ENCODE results near the gene POMT1.

Gene POMT1

DNA sequence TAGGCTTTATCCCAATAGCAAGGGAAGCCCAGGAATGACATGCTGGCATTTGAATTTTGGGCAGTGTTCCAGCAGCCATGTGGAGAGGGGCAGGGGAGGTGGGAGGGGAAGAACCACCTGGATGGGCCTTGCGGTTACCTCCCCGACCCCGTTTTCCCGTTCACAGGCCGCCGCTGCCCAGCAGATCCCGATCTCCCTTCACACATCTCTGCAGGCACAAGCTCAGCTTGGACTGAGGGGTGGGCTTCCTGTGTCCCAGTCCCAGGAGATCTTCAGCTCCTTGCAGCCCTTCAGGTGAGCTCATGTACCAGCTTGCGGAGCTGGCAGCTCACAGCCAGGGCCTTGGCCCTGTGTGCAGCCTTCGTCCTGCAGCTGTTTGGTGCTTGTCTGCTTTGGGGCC is 15.7 kb upstream of the POMT1 start:
- DNase-seq (no peak), ATAC-seq (ENCODE audit: insufficient read depth, low read depth) (no peak)
- TF ChIP-seq EZH2 (IDR thresholded peaks at IDR 0.05; ENCODE audit: borderline replicate concordance, low read depth, low read length, severe bottlenecking) = no peak
- TF ChIP-seq, protein P1, sequence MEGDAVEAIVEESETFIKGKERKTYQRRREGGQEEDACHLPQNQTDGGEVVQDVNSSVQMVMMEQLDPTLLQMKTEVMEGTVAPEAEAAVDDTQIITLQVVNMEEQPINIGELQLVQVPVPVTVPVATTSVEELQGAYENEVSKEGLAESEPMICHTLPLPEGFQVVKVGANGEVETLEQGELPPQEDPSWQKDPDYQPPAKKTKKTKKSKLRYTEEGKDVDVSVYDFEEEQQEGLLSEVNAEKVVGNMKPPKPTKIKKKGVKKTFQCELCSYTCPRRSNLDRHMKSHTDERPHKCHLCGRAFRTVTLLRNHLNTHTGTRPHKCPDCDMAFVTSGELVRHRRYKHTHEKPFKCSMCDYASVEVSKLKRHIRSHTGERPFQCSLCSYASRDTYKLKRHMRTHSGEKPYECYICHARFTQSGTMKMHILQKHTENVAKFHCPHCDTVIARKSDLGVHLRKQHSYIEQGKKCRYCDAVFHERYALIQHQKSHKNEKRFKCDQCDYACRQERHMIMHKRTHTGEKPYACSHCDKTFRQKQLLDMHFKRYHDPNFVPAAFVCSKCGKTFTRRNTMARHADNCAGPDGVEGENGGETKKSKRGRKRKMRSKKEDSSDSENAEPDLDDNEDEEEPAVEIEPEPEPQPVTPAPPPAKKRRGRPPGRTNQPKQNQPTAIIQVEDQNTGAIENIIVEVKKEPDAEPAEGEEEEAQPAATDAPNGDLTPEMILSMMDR (IDR thresholded peaks at IDR 0.05; ENCODE audit: borderline replicate concordance, extremely low read depth, low read length, poor library complexity, severe bottlenecking) = no peak
- Histone ChIP-seq H3K4me2 (ENCODE audit: insufficient read depth, low read length) (no peak overlapping the region), H3K36me3 (ENCODE audit: insufficient read depth, low read length) (peaks cover 100% of the 10 kb centered on the region), H3K9ac (ENCODE audit: low read depth, low read length) (no peak overlapping the region), H3K27ac (ENCODE audit: low read length) (no peak overlapping the region), H2AFZ (ENCODE audit: low read depth, low read length) (no peak overlapping the region), H3K27me3 (ENCODE audit: insufficient read depth, low read length, poor library complexity) (no peaks in the 10 kb centered on the region), H3K9me3 (ENCODE audit: insufficient read depth, low read length, severe bottlenecking) (no peaks in the 10 kb centered on the region), H3K79me2 (ENCODE audit: insufficient read depth, low read length) (peaks cover 3% of the 10 kb centered on the region; the same call in 1 of the 2 replicates), H3K4me1 (ENCODE audit: insufficient read depth, low read length) (no peaks in the 10 kb centered on the region), H4K20me1 (ENCODE audit: insufficient read depth, low read length) (peaks cover 44% of the 10 kb centered on the region; the same call in 1 of the 2 replicates), H3K4me3 (ENCODE audit: low read depth in 1 of 2, low read length in 2 of 2) (no peak overlapping the region)

DNA sequence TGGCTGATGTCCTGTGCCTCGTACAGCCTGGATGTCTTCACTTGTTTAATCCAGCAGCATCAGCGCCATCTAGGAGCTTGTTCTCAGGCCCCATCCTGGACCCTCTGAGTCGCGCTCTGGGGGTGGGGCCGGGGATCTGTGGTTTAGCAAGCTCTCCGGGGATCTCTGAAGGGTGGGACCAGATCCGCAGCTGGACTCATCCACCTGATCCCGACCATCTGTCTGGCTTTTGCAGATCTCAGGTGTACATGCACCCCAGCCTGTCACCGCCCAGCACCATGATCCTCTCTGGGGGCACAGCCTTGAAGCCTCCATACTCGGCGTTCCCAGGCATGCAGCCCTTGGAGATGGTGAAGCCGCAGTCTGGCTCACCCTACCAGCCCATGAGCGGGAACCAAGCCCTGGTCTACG is 15.1 kb upstream of the POMT1 start:
- Histone ChIP-seq H2AFZ (ENCODE audit: low read depth, low read length) (no peak overlapping the region), H3K9me3 (ENCODE audit: insufficient read depth, low read length, severe bottlenecking) (no peaks in the 10 kb centered on the region), H3K9ac (ENCODE audit: low read depth, low read length) (no peak overlapping the region), H3K4me1 (ENCODE audit: insufficient read depth, low read length) (no peaks in the 10 kb centered on the region), H3K79me2 (ENCODE audit: insufficient read depth, low read length) (peaks cover 3% of the 10 kb centered on the region; the same call in 1 of the 2 replicates), H3K4me3 (ENCODE audit: low read depth in 1 of 2, low read length in 2 of 2) (no peak overlapping the region), H3K27me3 (ENCODE audit: insufficient read depth, low read length, poor library complexity) (no peaks in the 10 kb centered on the region), H4K20me1 (ENCODE audit: insufficient read depth, low read length) (peaks cover 47% of the 10 kb centered on the region; the same call in 1 of the 2 replicates), H3K36me3 (ENCODE audit: insufficient read depth, low read length) (peaks cover 100% of the 10 kb centered on the region), H3K4me2 (ENCODE audit: insufficient read depth, low read length) (no peak overlapping the region), H3K27ac (ENCODE audit: low read length) (no peak overlapping the region)
- no peak for TF ChIP-seq EZH2 (IDR thresholded peaks at IDR 0.05; ENCODE audit: borderline replicate concordance, low read depth, low read length, severe bottlenecking)
- TF ChIP-seq, protein P1 (IDR thresholded peaks at IDR 0.05; ENCODE audit: borderline replicate concordance, extremely low read depth, low read length, poor library complexity, severe bottlenecking) = no peak
- DNase-seq (no peak), ATAC-seq (ENCODE audit: insufficient read depth, low read depth) (no peak)

DNA sequence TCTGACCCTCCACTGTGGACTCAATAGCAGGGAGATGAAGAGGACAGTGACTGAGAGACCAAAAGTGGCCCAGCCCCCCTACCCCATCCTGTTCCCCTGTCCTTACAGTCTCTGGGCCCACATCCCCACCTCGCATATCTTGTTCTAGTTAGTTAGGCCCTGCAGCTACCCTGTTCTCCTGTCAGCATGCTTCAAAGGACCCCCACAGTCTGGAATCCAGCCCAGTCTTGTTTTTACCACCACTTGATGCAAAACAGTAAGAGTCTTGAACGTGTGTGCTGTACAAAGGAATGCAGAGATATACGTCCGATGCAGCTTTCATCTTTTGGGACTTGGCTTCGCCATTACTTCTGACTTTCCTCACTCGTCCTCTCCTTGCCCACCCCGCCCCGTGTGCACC is 12.2 kb upstream of the POMT1 start:
- Histone ChIP-seq H3K4me2 (ENCODE audit: insufficient read depth, low read length) (no peak overlapping the region), H3K4me1 (ENCODE audit: insufficient read depth, low read length) (no peaks in the 10 kb centered on the region), H3K27ac (ENCODE audit: low read length) (no peak overlapping the region), H3K9me3 (ENCODE audit: insufficient read depth, low read length, severe bottlenecking) (no peaks in the 10 kb centered on the region), H3K4me3 (ENCODE audit: low read depth in 1 of 2, low read length in 2 of 2) (no peak overlapping the region), H3K36me3 (ENCODE audit: insufficient read depth, low read length) (peaks cover 100% of the 10 kb centered on the region), H4K20me1 (ENCODE audit: insufficient read depth, low read length) (peaks cover 43% of the 10 kb centered on the region; the same call in 1 of the 2 replicates), H3K79me2 (ENCODE audit: insufficient read depth, low read length) (no peaks in the 10 kb centered on the region), H3K27me3 (ENCODE audit: insufficient read depth, low read length, poor library complexity) (no peaks in the 10 kb centered on the region), H3K9ac (ENCODE audit: low read depth, low read length) (no peak overlapping the region), H2AFZ (ENCODE audit: low read depth, low read length) (no peak overlapping the region)
- TF ChIP-seq EZH2 (IDR thresholded peaks at IDR 0.05; ENCODE audit: borderline replicate concordance, low read depth, low read length, severe bottlenecking) = no peak
- TF ChIP-seq, protein P1 (IDR thresholded peaks at IDR 0.05; ENCODE audit: borderline replicate concordance, extremely low read depth, low read length, poor library complexity, severe bottlenecking) = no peak
- DNase-seq = no peak
- ATAC-seq (ENCODE audit: insufficient read depth, low read depth) = no peak
